GM15510 (cell line): ENCODE results near the gene RASA1.
A peak's percentile ranks its signal among the peaks of the same experiment; 100 is the strongest.

ENCODE experiments used
- POLR2A ChIP-seq: IDR thresholded peaks from 3 replicates; pipeline ENCODE4 v1.6.1; 2011; ENCODE audit warnings: borderline replicate concordance; ENCODE audit not compliant: insufficient read length; ENCODE audit errors: extremely low read depth

RASA1 gene

DNA sequence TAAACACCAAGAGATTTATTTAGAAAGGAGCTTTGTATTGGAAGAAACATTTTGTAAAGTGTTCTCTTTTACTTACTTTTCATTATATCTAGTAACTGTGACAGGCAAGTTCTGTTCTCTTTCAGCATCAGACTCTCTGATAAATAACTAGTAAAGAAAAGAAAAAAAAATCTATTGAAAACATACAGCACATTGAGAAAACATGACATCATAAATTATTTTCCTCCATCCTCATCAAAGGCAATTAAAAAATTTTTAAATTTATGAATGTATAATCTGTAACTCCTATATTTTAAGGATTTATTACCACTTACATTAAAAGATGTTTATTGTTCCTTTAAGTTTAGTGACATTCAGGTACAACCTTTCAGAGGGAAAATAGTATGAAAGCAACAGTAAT, 133.9 kb downstream of the RASA1 start:
- no peak for TF ChIP-seq POLR2A

GRCh38 chr5:87403409-87403808, 135.7 kb downstream of the RASA1 start:
- TF ChIP-seq POLR2A, result no peak

- TF ChIP-seq POLR2A, result no peak
These were observed 136.2 kb downstream of the RASA1 start for GRCh38 chr5:87403899-87404298.

DNA sequence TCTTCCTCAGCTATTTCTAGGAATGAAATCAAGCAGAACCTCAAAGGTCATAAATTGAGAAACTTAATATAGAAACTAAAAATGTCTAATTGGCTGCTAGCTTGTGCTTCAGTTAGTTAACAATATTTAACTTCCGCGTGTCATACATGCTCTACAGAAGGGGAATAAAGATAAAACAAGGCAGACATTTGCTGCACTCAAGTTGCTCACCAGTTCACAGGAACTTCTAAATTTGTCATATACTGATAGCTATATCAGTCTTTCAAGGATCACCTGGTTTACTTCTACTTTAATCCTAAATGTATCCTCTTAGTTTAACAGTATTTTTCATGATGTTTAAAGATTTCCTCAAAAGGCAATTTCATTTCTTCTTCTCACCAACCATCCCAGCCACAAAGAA, 136.7 kb downstream of the RASA1 start:
- no peak for TF ChIP-seq POLR2A

GRCh38 chr5:87405472-87406155, 137.9 kb downstream of the RASA1 start:
- no peak for TF ChIP-seq POLR2A

GRCh38 chr5:87408204-87408603, 140.5 kb downstream of the RASA1 start:
- no peak for TF ChIP-seq POLR2A

DNA sequence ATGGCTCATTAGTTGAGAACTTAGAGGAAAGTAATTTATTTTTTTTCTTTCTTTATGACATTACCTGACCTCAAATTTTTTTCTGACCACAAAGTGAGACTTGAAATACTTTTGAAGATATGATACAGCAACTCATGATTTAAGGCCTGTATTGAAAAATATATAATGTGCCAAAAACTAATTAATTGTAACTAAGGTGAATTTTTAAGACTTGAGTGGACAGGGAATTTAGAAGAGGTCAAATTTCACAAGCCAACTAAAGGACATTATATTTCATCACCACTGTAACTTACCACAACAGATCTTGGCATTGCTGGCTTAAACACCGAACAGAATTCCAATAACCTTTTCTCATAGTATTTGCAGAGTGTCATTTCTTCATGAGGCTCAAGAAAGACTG, 143.2 kb downstream of the RASA1 start:
- no peak for TF ChIP-seq POLR2A

- no peak for TF ChIP-seq POLR2A
These were observed 143.9 kb downstream of the RASA1 start for GRCh38 chr5:87411586-87411972.

DNA sequence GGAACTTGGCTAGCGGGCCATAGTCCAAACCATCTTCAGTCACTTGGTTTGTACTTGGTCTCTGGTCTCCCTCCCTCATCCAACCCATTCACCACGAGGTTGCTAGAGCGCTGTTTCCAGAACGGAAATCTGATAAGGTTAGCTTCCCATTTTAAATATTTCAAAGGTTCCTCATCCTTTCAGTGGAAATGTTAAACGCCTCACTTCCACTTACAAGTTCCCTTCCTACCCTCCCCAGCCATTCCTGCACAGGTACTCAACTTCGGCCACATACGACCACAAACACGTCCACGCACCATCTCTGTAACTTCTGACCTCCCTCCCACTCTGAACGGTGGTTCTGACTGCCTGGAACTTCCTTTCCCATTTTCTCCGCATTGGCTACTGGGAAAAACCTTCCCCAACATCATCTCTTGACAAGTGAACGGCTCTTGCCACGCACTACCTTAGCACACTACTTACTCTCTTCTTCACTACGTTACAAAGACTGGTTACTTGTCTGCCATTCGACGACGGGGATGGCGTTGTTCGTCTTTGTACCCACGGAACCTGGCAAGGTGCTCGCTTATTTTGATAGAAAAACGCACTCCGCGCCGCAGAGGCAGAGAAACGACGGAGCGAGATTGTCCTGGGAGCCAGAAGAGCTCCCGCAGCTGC, 144.4 kb downstream of the RASA1 start:
- no peak for TF ChIP-seq POLR2A

DNA sequence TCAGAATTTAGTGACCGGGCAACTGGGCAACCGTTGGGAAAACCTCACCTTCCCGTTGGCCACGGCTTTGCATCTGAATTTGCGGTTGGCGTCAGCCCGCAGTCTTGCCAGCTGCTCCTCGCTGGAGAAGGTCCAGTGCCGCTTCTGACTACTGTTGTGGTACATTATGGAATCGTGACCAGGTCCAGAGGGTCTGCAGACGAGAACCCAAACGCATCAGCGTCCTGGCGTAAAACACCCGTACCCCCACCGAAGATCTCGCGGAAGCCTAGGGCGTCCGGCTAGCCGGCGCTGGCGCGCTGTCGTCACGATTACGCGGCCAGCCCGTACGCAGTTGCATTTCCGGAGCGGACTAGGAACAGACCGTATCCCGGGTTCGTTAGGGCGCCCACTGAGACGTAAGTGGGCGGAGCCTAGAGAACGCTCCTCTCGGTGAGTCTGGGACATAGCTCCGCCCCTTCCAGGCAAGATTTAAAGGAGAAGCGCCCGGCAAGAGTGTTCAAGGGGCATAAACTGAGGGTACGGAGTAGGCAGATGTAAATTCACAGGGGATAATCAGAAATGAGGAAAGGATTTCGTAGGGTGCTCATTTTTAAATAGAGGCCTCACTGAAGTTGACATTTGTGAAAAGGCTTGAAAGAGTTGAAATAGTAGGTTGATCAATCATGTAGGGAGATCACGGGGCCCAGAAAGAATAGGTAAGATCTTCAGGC, 145.1 kb downstream of the RASA1 start, which contains the start of gene CCNH:
CCNH (minus strand) TSS at position 301 of the 713 bp plus-strand sequence; CDS start at position 165, 136 bp downstream.
- TF ChIP-seq POLR2A, result peak; percentile 92

- no peak for TF ChIP-seq POLR2A
These were observed 145.6 kb downstream of the RASA1 start for GRCh38 chr5:87413343-87413645.

- no peak for TF ChIP-seq POLR2A
These were observed 150.8 kb downstream of the RASA1 start for GRCh38 chr5:87418506-87418905.

- no peak for TF ChIP-seq POLR2A
These were observed 153.6 kb downstream of the RASA1 start for GRCh38 chr5:87421307-87421706.

- TF ChIP-seq POLR2A, result no peak
These were observed 156.1 kb downstream of the RASA1 start for GRCh38 chr5:87423755-87424154.

DNA sequence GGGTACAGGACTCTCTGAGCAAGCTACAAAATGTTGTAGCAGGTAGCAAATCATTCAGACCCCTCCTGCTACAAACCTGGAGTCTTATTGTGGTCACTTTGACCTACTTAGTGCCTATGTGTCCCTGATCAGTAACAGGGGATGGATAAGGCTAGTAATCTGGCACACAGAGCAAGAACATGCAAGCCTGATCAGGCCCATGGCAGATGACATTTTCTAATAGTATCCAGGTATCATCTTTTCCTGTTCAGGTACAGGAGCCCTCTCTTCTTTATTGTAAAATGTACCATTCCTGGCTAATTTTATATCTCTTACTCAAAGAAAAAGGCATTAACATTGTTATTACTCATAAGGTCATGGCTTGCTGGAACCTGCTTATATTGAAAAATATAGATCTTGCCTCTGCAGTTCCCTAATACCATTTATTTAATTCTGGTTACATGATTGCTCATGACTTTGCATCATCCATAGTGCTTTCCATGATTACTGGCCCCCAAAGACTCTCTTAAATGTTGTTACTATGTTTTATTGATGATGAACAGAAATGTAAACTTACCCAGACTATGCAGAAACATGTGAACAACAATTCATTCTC, 163.3 kb downstream of the RASA1 start:
- no peak for TF ChIP-seq POLR2A
